COLO668 (cell line): ENCODE measurements around the gene ATP6V0B.
A peak's percentile ranks its signal among the peaks of the same experiment; 100 is the strongest.

Experiments
- DNase-seq: peaks from one replicate; lab custom pipeline; 2025; ENCODE audit not compliant: unreplicated experiment; lab: John Stamatoyannopoulos, UW

Gene ATP6V0B

GRCh38 chr1:43999455-43999854 lies 24.7 kb downstream of the ATP6V0B start:
- no peak for DNase-seq

- DNase-seq: no peak
Measured at GRCh38 chr1:44000122-44000665, 25.4 kb downstream of the ATP6V0B start.

- no peak for DNase-seq
Measured at GRCh38 chr1:44002165-44002564, 27.4 kb downstream of the ATP6V0B start.

GRCh38 chr1:44002606-44003157 lies 27.9 kb downstream of the ATP6V0B start:
- DNase-seq: no peak

- no peak for DNase-seq
Measured at GRCh38 chr1:44008259-44008658, 33.5 kb downstream of the ATP6V0B start.

- no peak for DNase-seq
Measured at GRCh38 chr1:44010935-44011471, 36.2 kb downstream of the ATP6V0B start.

GRCh38 chr1:44012404-44012803 lies 37.6 kb downstream of the ATP6V0B start:
- peak; percentile 44 for DNase-seq

- DNase-seq: no peak
Measured at GRCh38 chr1:44012941-44013609, 38.3 kb downstream of the ATP6V0B start.

GRCh38 chr1:44013949-44014348 lies 39.2 kb downstream of the ATP6V0B start:
- DNase-seq: no peak

- no peak for DNase-seq
Measured at GRCh38 chr1:44014365-44015104, 39.8 kb downstream of the ATP6V0B start.

- no peak for DNase-seq
Measured at GRCh38 chr1:44015206-44015605, 40.4 kb downstream of the ATP6V0B start.

- no peak for DNase-seq
Measured at GRCh38 chr1:44016041-44016889, 41.5 kb downstream of the ATP6V0B start.

GRCh38 chr1:44016890-44017400 lies 42.2 kb downstream of the ATP6V0B start:
- no peak for DNase-seq

GRCh38 chr1:44019466-44019948 lies 44.7 kb downstream of the ATP6V0B start:
- DNase-seq: no peak

GRCh38 chr1:44020464-44020863 lies 45.7 kb downstream of the ATP6V0B start:
- no peak for DNase-seq

GRCh38 chr1:44021156-44021555 lies 46.4 kb downstream of the ATP6V0B start:
- DNase-seq: no peak

GRCh38 chr1:44021581-44022321 lies 47.0 kb downstream of the ATP6V0B start:
- no peak for DNase-seq

GRCh38 chr1:44024031-44024902 lies 49.5 kb downstream of the ATP6V0B start:
- DNase-seq: no peak
